ENCODE results near the gene XRCC4.

DNA sequence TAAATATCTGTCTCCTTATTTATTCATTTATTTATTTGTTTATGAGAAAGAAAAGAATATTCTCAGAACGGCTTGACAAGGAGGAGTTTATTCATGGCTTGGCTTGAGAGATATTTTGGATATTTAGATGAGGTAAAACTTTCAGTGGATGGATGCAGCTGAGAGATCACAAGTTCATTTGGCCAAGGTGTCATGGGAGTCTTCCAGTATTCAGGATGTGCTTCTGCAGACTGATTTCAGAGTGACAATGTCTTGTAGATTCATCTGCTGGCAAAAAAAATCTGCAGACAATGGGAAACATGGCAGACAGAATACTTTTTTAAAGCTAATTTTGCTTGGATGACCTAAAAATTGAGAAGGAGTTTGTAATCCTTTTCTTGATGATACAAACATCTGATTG lies 38.5 kb downstream of the XRCC4 start:
- TF ChIP-seq POLR2A (IDR thresholded peaks at IDR 0.05; ENCODE audit: extremely low read depth, insufficient read length) (no peak), CTCF (IDR thresholded peaks at IDR 0.05; ENCODE audit: low read depth, low read length) (no peak), MAX (IDR thresholded peaks at IDR 0.05; ENCODE audit: low read depth, low read length) (no peak)

All from NB4 (cell line).